Testis (tissue), 3 donors: ENCODE results near the gene CDK17. TPM values are rescaled to one million over a fixed set of nuclear protein-coding genes. Genes with fewer than 3 reads are reported as not detected.

Source experiments
- DNase-seq: peaks from one replicate; pipeline ENCODE4 v3.0.0-alpha.2; 2019
- H3K27ac ChIP-seq, 2 donors: fragments of 200-600 bp; sonication (generic); one replicate each; pipeline ENCODE4 v1.5.1; 2019
- H3K27me3 ChIP-seq: fragments of 200-600 bp; sonication (generic); one replicate; pipeline ENCODE4 v1.5.1; 2019
- H3K36me3 ChIP-seq: fragments of 200-600 bp; sonication (generic); one replicate; pipeline ENCODE4 v1.5.1; 2017; ENCODE audit warnings: low read depth; ENCODE audit errors: missing control alignments
- H3K4me1 ChIP-seq: fragments of 200-600 bp; sonication (generic); one replicate; pipeline ENCODE4 v1.5.1; 2019
- H3K4me3 ChIP-seq, 2 donors: fragments of 200-600 bp; sonication (generic); one replicate each; pipeline ENCODE4 v1.5.1; 2017 to 2019
- H3K9me3 ChIP-seq: fragments of 200-600 bp; sonication (generic); one replicate; pipeline ENCODE4 v1.5.1; 2017
- CTCF ChIP-seq, 3 experiments: fragments of 450-650 bp in 2 of 3; fragments of 200-600 bp in 1 of 3; sonication (generic) in 1 of 3; IDR thresholded peaks; one replicate each; pipeline ENCODE4 v1.5.1; 2016 to 2019; ENCODE audit warnings: antibody characterized with exemption in 3 of 3, mild to moderate bottlenecking in 2 of 3, moderate library complexity in 1 of 3
- POLR2A ChIP-seq: fragments of 450-650 bp; IDR thresholded peaks from one replicate; pipeline ENCODE4 v1.6.1; 2017; ENCODE audit warnings: antibody characterized with exemption, mild to moderate bottlenecking, moderate library complexity
- WGBS, 2 donors: methylation state at CpG; one replicate each; pipeline ENCODE4 v1.1.5; 2018; 5-methylcytosine and 5-hydroxymethylcytosine counted together
- intact Hi-C: fragments of 100-400 bp; cut with DNase I; formaldehyde crosslinking; loops from one replicate; pipeline ENCODE4 v1.15.1; 2023; ENCODE audit warnings: low total_unique reads
- polyA plus RNA-seq: library from polyadenylated mRNA; stranded (reverse); fragments of 350-450 nt; fragmentation: Illumina TruSeq; extraction: RNeasy Lipid Tissue Mini Kit (QIAGEN cat#74804); gene quantifications from one replicate; pipeline ENCODE4 v1.2.3, GENCODE V29; 2014; ENCODE audit warnings: low read depth, low replicate concordance; ENCODE audit not compliant: insufficient read depth
- total RNA-seq, 2 donors: library from RNA; depleted of rRNA; stranded (reverse); fragments of >200 nt; gene quantifications; one replicate each; pipeline ENCODE4 v1.2.3, GENCODE V29; 2016

Gene CDK17
- total and polyA plus RNA-seq, 3 donors from 2014 or later: 40.7 to 100.0 (median 91.5) TPM

GRCh38 chr12:96234591-96235483 lies 165.4 kb downstream of the CDK17 start:
- intact Hi-C loops: no loop called here
- H3K27me3 ChIP-seq: no peaks in the 10 kb centered on the region
- TF ChIP-seq CTCF (IDR thresholded peaks at IDR 0.05) (no peak), POLR2A (no peak)
- H3K4me3 ChIP-seq: no peak overlapping the region
- 77 to 89% methylated on average over 18 to 22 of the region's 22 CpGs for whole genome bisulfite sequencing, 2 donors
- H3K27ac ChIP-seq: peak overlapping the region in 1 of 2 donors; percentile 36
- no peak for DNase-seq
- no peaks in the 10 kb centered on the region for H3K36me3 ChIP-seq
- peaks cover 41% of the 10 kb centered on the region for H3K4me1 ChIP-seq
- no peaks in the 10 kb centered on the region for H3K9me3 ChIP-seq

GRCh38 chr12:96233939-96234461 lies 166.2 kb downstream of the CDK17 start:
- Histone ChIP-seq H3K27ac (peak overlapping the region; percentile 50 to 69), H3K36me3 (no peaks in the 10 kb centered on the region), H3K9me3 (no peaks in the 10 kb centered on the region), H3K4me3 (no peak overlapping the region), H3K4me1 (peaks cover 41% of the 10 kb centered on the region), H3K27me3 (no peaks in the 10 kb centered on the region)
- intact Hi-C loops: no loop called here
- TF ChIP-seq POLR2A: no peak
- TF ChIP-seq CTCF (IDR thresholded peaks at IDR 0.05): no peak
- WGBS, 2 donors: 38 to 65% methylated on average over 12 to 15 of the region's 15 CpGs
- peak; percentile 72 for DNase-seq

GRCh38 chr12:96233168-96233567 lies 167.1 kb downstream of the CDK17 start:
- peak; percentile 61 for DNase-seq
- 51 to 68% methylated on average over 7 of the region's 7 CpGs for WGBS, 2 donors
- H3K27me3 ChIP-seq: no peaks in the 10 kb centered on the region
- intact Hi-C loops: no loop called here
- no peaks in the 10 kb centered on the region for H3K36me3 ChIP-seq
- TF ChIP-seq CTCF (IDR thresholded peaks at IDR 0.05): no peak
- no peak for TF ChIP-seq POLR2A
- peaks cover 34% of the 10 kb centered on the region for H3K4me1 ChIP-seq
- peak overlapping the region in 1 of 2 donors; percentile 69 for H3K27ac ChIP-seq
- H3K9me3 ChIP-seq: no peaks in the 10 kb centered on the region
- no peak overlapping the region for H3K4me3 ChIP-seq

- no peak for DNase-seq
- H3K27me3 ChIP-seq: no peaks in the 10 kb centered on the region
- H3K27ac ChIP-seq: no peak overlapping the region
- WGBS, 2 donors: 90 to 96% methylated on average over 13 of the region's 13 CpGs
- intact Hi-C loops: no loop called here
- no peak overlapping the region for H3K4me3 ChIP-seq
- TF ChIP-seq CTCF (IDR thresholded peaks at IDR 0.05): no peak
- no peak for TF ChIP-seq POLR2A
- H3K4me1 ChIP-seq: peaks cover 14% of the 10 kb centered on the region
- no peaks in the 10 kb centered on the region for H3K36me3 ChIP-seq
- H3K9me3 ChIP-seq: no peaks in the 10 kb centered on the region
These were observed 169.6 kb downstream of the CDK17 start for GRCh38 chr12:96230646-96231045.
